Mesothelial cell of epicardium (in vitro differentiated cells): ENCODE measurements around the gene OR6V1. TPM values are rescaled to one million over a fixed set of nuclear protein-coding genes. Genes with fewer than 3 reads are reported as not detected.
"Not testable (repeated sequence)": the region's sequence is repeated elsewhere in the genome, so short reads cannot be mapped to it uniquely, and the experiment has no call there.

Experiments used
- DNase-seq, 2 experiments: peaks; one replicate each; pipeline ENCODE4 v3.0.0; 2021; ENCODE audit warnings: low spot score in 2 of 2; ENCODE audit not compliant: unreplicated experiment in 2 of 2
- H3K27ac Mint-ChIP-seq: 2 replicates; pipeline ENCODE4 v1.8.0; 2021; ENCODE audit warnings: mixed read lengths
- H3K27me3 Mint-ChIP-seq: 2 replicates; pipeline ENCODE4 v1.8.0; 2021; ENCODE audit warnings: low read depth, mixed read lengths
- H3K36me3 Mint-ChIP-seq: 2 replicates; pipeline ENCODE4 v1.8.0; 2021; ENCODE audit warnings: mixed read lengths
- H3K4me1 Mint-ChIP-seq: 2 replicates; pipeline ENCODE4 v1.8.0; 2021; ENCODE audit warnings: mixed read lengths
- H3K4me3 Mint-ChIP-seq: 2 replicates; pipeline ENCODE4 v1.8.0; 2021; ENCODE audit warnings: mild to moderate bottlenecking, moderate library complexity, mixed read lengths
- H3K9me3 Mint-ChIP-seq: 2 replicates; pipeline ENCODE4 v1.8.0; 2021; ENCODE audit warnings: mixed read lengths
- total RNA-seq: library from RNA; stranded (reverse); gene quantifications from 3 replicates; pipeline ENCODE4 v1.2.1, GENCODE V29; 2021
- TF ChIP-seq, protein P1 (sequence below): fragments of 200-600 bp; sonication (generic); IDR thresholded peaks from one replicate; pipeline ENCODE4 v1.5.0; 2021; ENCODE audit warnings: antibody characterized with exemption; ENCODE audit not compliant: unreplicated experiment

OR6V1 gene
- total RNA-seq, 1 donor from 2014 or later = not detected

DNA sequence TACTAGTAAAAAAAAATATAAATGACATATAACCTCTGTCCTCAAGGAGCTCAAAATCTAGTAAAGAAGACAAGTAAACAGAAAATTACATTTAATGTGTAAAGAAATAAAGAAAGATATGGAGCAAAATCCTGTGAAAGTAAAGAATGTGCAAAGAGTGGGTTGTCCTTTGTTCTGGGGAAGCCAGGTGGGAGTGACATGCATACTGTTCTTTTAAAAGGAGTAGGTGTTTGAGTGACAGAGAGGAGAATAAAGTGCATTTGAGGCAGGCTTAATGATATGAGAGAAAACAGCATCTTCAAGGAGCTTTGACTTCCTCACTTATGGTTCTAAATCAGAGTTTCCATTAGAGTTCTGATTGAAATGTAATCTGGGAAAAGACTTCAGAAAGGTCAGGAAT, 22.0 kb downstream of the OR6V1 start:
- no peak overlapping the region for H3K4me3 Mint-ChIP-seq
- H3K9me3 Mint-ChIP-seq = no peaks in the 10 kb centered on the region
- no peaks in the 10 kb centered on the region for H3K36me3 Mint-ChIP-seq
- no peak for DNase-seq
- H3K27me3 Mint-ChIP-seq = no peaks in the 10 kb centered on the region
- TF ChIP-seq, protein P1, sequence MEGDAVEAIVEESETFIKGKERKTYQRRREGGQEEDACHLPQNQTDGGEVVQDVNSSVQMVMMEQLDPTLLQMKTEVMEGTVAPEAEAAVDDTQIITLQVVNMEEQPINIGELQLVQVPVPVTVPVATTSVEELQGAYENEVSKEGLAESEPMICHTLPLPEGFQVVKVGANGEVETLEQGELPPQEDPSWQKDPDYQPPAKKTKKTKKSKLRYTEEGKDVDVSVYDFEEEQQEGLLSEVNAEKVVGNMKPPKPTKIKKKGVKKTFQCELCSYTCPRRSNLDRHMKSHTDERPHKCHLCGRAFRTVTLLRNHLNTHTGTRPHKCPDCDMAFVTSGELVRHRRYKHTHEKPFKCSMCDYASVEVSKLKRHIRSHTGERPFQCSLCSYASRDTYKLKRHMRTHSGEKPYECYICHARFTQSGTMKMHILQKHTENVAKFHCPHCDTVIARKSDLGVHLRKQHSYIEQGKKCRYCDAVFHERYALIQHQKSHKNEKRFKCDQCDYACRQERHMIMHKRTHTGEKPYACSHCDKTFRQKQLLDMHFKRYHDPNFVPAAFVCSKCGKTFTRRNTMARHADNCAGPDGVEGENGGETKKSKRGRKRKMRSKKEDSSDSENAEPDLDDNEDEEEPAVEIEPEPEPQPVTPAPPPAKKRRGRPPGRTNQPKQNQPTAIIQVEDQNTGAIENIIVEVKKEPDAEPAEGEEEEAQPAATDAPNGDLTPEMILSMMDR = no peak
- H3K4me1 Mint-ChIP-seq = no peaks in the 10 kb centered on the region
- H3K27ac Mint-ChIP-seq = no peak overlapping the region

- no peak for DNase-seq
- no peaks in the 10 kb centered on the region for H3K4me1 Mint-ChIP-seq
Observed at GRCh38 chr7:143085109-143085508, 33.0 kb downstream of the OR6V1 start.

GRCh38 chr7:143085610-143086009, 33.5 kb downstream of the OR6V1 start:
- peaks cover 47% of the 10 kb centered on the region for H3K9me3 Mint-ChIP-seq
- H3K27me3 Mint-ChIP-seq = not testable (repeated sequence)

More at GRCh38 chr7:143085109-143085508, 33.0 kb downstream of the OR6V1 start:
- H3K27me3 Mint-ChIP-seq = no peaks in the 10 kb centered on the region
- H3K9me3 Mint-ChIP-seq = peaks cover 46% of the 10 kb centered on the region
- H3K36me3 Mint-ChIP-seq = no peaks in the 10 kb centered on the region
- H3K4me3 Mint-ChIP-seq = no peak overlapping the region
- H3K27ac Mint-ChIP-seq = no peak overlapping the region
- TF ChIP-seq, protein P1 = no peak

DNA sequence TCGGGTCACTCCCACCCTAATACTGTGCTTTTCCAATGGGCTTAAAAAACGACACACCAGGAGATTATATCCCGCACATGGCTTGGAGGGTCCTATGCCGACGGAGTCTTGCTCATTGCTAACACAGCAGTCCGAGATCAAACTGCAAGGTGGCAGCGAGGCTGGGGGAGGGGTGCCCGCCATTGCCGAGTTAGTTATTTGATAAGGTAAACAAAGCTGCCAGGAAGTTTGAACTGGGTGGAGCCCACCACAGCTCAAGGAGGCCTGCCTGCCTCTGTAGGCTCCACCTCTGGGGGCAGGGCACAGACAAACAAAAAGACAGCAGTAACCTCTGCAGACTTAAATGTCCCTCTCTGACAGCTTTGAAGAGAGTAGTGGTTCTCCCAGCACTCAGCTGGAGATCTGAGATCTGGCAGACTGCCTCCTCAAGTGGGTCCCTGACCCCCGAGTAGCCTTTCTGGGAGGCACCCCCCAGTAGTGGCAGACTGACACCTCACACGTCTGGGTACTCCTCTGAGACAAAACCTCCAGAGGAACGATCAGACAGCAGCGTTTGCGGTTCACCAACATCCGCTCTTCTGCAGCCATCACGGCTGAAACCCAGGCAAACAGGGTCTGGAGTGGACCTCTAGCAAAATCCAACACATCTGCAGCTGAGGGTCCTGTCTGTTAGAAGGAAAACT, 36.5 kb downstream of the OR6V1 start:
- DNase-seq, H3K4me3 Mint-ChIP-seq, H3K4me1 Mint-ChIP-seq, H3K36me3 Mint-ChIP-seq, H3K27me3 Mint-ChIP-seq, H3K27ac Mint-ChIP-seq: not testable (repeated sequence)
- H3K9me3 Mint-ChIP-seq = peaks cover 30% of the 10 kb centered on the region

More at GRCh38 chr7:143085610-143086009, 33.5 kb downstream of the OR6V1 start:
- not testable (repeated sequence) for H3K27ac Mint-ChIP-seq, H3K4me3 Mint-ChIP-seq, DNase-seq, H3K4me1 Mint-ChIP-seq, H3K36me3 Mint-ChIP-seq

GRCh38 chr7:143096146-143096545, 44.0 kb downstream of the OR6V1 start:
- Mint-ChIP-seq H3K36me3 (peaks cover 4% of the 10 kb centered on the region), H3K4me1 (no peaks in the 10 kb centered on the region), H3K4me3 (no peak overlapping the region), H3K27me3 (no peaks in the 10 kb centered on the region), H3K27ac (no peak overlapping the region), H3K9me3 (peaks cover 50% of the 10 kb centered on the region)
- TF ChIP-seq, protein P1 = no peak
- DNase-seq = no peak

DNA sequence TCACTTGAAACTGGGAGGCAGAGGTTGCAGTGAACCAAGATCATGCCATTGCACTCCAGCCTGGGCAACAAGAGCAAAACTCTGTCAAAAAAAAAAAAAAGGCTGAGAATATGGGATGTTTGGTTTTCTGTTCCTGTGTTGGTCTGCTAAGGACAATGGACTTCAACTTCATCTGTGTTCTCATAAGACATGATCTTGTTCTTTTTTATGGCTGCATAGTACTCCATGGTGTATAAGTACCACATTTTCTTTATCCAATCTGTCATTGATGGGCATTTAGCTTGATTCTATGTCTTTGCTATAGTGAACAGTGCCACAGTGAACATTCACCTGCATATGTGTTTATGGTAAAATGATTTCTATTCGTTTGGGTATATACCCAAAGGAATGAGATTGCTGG, 47.4 kb downstream of the OR6V1 start:
- DNase-seq, H3K27me3 Mint-ChIP-seq, H3K27ac Mint-ChIP-seq, H3K4me3 Mint-ChIP-seq, H3K36me3 Mint-ChIP-seq, H3K4me1 Mint-ChIP-seq: not testable (repeated sequence)
- H3K9me3 Mint-ChIP-seq = peaks cover 51% of the 10 kb centered on the region

Other genes with a start within 250 kb of the OR6V1 start
- gene EPHB6, start 197.3 kb upstream of the OR6V1 start, total RNA-seq = 28.0 to 30.9 TPM (median 28.9 TPM) in 3 replicates
- 4.2 to 5.7 TPM (median 5.6 TPM) in 3 replicates for gene TRPV6, start 166.6 kb upstream of the OR6V1 start, total RNA-seq
- 0.18 to 0.56 TPM (median 0.29 TPM) in 3 replicates for gene TRPV5, start 118.6 kb upstream of the OR6V1 start, total RNA-seq
- not detected in 3 replicates for gene LLCFC1, start 112.9 kb upstream of the OR6V1 start, total RNA-seq
- gene KEL, start 90.0 kb upstream of the OR6V1 start, total RNA-seq = 1.9 to 4.2 TPM (median 2.3 TPM) in 3 replicates
- gene OR9A2, start 25.2 kb upstream of the OR6V1 start, total RNA-seq = 0.29 to 0.42 TPM (median 0.33 TPM) in 3 replicates
- gene PIP, start 79.7 kb downstream of the OR6V1 start, total RNA-seq = not detected in 3 replicates
- not detected in 3 replicates for gene TAS2R39, start 131.1 kb downstream of the OR6V1 start, total RNA-seq
- gene TAS2R40, start 169.7 kb downstream of the OR6V1 start, total RNA-seq = not detected in 3 replicates
- 86.7 to 98.8 TPM (median 92.8 TPM) in 3 replicates for gene GSTK1, start 211.1 kb downstream of the OR6V1 start, total RNA-seq
- 6.1 to 10.1 TPM (median 7.9 TPM) in 3 replicates for gene TMEM139, start 232.6 kb downstream of the OR6V1 start, total RNA-seq
- 53.3 to 56.5 TPM (median 55.4 TPM) in 3 replicates for gene CASP2, start 236.0 kb downstream of the OR6V1 start, total RNA-seq